C4-2B (cell line): ENCODE results near the gene RRP9.

ENCODE experiments used
- ZFX ChIP-seq: fragments of 450-650 bp; IDR thresholded peaks from 2 replicates; pipeline ENCODE4 v1.6.1; 2017
- TF ChIP-seq, protein P1 (sequence below): fragments of 450-650 bp; conservative IDR thresholded peaks from 2 replicates; pipeline ENCODE4 v1.5.1; 2017; ENCODE audit warnings: mild to moderate bottlenecking

DNA sequence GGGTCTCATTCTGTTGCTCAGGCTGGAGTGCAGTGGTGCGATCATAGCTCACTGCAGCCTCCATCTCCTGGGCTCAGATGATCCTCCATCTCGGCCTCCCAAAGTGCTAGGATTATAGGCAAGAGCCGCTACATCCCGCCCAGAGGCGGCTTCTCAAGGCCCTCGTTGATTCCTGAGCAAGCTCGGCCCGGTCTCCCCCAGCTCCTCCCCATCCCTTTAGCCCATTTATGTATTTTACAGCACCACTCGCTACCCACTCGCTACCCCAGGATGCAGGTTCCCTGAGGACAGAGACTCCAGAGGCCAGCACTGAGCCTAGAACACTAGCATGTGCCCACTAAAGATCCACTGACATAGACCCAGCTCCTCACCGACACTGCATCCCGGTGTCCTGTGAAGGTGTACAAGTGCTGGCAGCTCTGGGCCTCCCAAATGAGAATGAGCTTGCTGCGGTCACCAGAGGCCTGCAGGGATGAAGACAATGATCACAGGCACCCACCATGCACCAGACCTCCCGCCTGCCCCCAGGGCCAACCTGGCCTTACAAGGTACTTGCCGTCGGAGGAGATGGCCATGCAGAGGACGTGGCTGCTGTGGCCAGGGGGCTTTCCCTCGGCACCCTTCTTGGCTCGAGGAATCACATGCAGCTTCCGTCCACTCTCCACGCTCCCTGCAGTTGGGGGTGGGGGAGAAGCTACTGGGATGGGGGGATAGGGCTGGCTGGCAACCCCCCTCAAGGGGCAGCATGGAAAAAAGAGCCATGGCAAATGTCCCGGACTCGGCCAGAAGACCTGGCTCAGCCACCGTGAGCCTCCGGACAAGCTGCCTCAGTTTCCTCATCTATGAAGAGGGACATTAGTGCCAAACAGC is 5.6 kb downstream of the RRP9 start:
- TF ChIP-seq, protein P1, sequence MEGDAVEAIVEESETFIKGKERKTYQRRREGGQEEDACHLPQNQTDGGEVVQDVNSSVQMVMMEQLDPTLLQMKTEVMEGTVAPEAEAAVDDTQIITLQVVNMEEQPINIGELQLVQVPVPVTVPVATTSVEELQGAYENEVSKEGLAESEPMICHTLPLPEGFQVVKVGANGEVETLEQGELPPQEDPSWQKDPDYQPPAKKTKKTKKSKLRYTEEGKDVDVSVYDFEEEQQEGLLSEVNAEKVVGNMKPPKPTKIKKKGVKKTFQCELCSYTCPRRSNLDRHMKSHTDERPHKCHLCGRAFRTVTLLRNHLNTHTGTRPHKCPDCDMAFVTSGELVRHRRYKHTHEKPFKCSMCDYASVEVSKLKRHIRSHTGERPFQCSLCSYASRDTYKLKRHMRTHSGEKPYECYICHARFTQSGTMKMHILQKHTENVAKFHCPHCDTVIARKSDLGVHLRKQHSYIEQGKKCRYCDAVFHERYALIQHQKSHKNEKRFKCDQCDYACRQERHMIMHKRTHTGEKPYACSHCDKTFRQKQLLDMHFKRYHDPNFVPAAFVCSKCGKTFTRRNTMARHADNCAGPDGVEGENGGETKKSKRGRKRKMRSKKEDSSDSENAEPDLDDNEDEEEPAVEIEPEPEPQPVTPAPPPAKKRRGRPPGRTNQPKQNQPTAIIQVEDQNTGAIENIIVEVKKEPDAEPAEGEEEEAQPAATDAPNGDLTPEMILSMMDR, result no peak
- TF ChIP-seq ZFX, result no peak
